GM10248 (cell line): ENCODE results near the gene RFX1.
"Not testable (repeated sequence)": the region's sequence is repeated elsewhere in the genome, so short reads cannot be mapped to it uniquely, and the experiment has no call there.

Experiments used
- CTCF ChIA-PET: fragments of 300-600 bp; sonication (Branson Sonifier 250); formaldehyde crosslinking; extraction: SDS; loops from one replicate; lab custom pipeline; 2021; ENCODE audit warnings: antibody characterized with exemption; lab: Yijun Ruan, JAX
- POLR2A ChIA-PET: fragments of 350-650 bp; sonication (Branson Sonifier 250); formaldehyde crosslinking; extraction: SDS; loops from one replicate; lab custom pipeline; 2020; ENCODE audit warnings: antibody characterized with exemption; lab: Yijun Ruan, JAX
- DNase-seq: peaks from one replicate; pipeline ENCODE4 v3.0.0; 2012; ENCODE audit errors: extremely low spot score
- CTCF ChIP-seq: IDR thresholded peaks from 2 replicates; pipeline ENCODE4 v1.5.1; 2012; ENCODE audit warnings: mild to moderate bottlenecking, low read depth; ENCODE audit errors: extremely low read depth, missing control alignments, control extremely low read depth

The RFX1 gene

GRCh38 chr19:13923194-13923987 lies 82.7 kb downstream of the RFX1 start:
- no peak for TF ChIP-seq CTCF
- ChIA-PET CTCF (interaction anchor here (2.5 kb wide), 1 partner anchor 125 kb away, joined by 5 read pairs; no protein-coding TSS in a partner anchor), POLR2A (no interaction called here)
- no peak for DNase-seq

- DNase-seq, POLR2A ChIA-PET: not testable (repeated sequence)
- CTCF ChIA-PET, result interaction anchor here (1.4 to 2.5 kb wide), 2 partner anchors 110 to 126 kb away, joined by 3 to 5 read pairs; partner anchors contain the start of gene IL27RA
Observed at GRCh38 chr19:13922118-13922517, 84.0 kb downstream of the RFX1 start.

- TF ChIP-seq CTCF, result no peak
- CTCF ChIA-PET, result interaction anchor here (1.0 to 2.5 kb wide), 3 partner anchors 10 to 127 kb away, joined by 3 to 5 read pairs (median 4); partner anchors contain the start of gene IL27RA
- POLR2A ChIA-PET, result interaction anchor here (0.6 kb wide), 1 partner anchor 10 kb away, joined by 4 read pairs; no protein-coding TSS in a partner anchor
- no peak for DNase-seq
Observed at GRCh38 chr19:13920940-13921747, 85.0 kb downstream of the RFX1 start.

GRCh38 chr19:13920524-13920923 lies 85.6 kb downstream of the RFX1 start:
- TF ChIP-seq CTCF, result no peak
- ChIA-PET POLR2A (no interaction called here), CTCF (no interaction called here)
- DNase-seq, result no peak

- ChIA-PET POLR2A (interaction anchor here (0.6 kb wide), 1 partner anchor 102 kb away, joined by 3 read pairs; no protein-coding TSS in a partner anchor), CTCF (interaction anchor here (1.0 kb wide), 1 partner anchor 38 kb away, joined by 3 read pairs; no protein-coding TSS in a partner anchor)
- no peak for TF ChIP-seq CTCF
- DNase-seq, result no peak
Observed at GRCh38 chr19:13918726-13919411, 87.3 kb downstream of the RFX1 start.

GRCh38 chr19:13917888-13918406 lies 88.2 kb downstream of the RFX1 start:
- no peak for DNase-seq
- ChIA-PET CTCF (interaction anchor here (1.0 kb wide), 1 partner anchor 37 kb away, joined by 3 read pairs; no protein-coding TSS in a partner anchor), POLR2A (no interaction called here)
- no peak for TF ChIP-seq CTCF
